GM12878 (cell line): ENCODE measurements around the gene LSM14B. TPM values are rescaled to one million over a fixed set of nuclear protein-coding genes. Genes with fewer than 3 reads are reported as not detected.

ENCODE experiments used
- BACH1 ChIP-seq: fragments of 450-650 bp; IDR thresholded peaks from 2 replicates; pipeline ENCODE4 v1.6.1; 2017; ENCODE audit warnings: mild to moderate bottlenecking, borderline replicate concordance
- BHLHE40 ChIP-seq, 2 experiments: fragments of 450-650 bp in 1 of 2; IDR thresholded peaks; 2 replicates each; pipeline ENCODE4 v1.6.1; 2011 to 2017; ENCODE audit warnings: low read depth in 2 of 2, borderline replicate concordance in 1 of 2, improper control_type of control experiment in 1 of 2, low read length in 1 of 2, mild to moderate bottlenecking in 1 of 2
- CREB1 ChIP-seq: IDR thresholded peaks from 2 replicates; pipeline ENCODE4 v1.6.1; 2012; ENCODE audit warnings: low read depth, mild to moderate bottlenecking, inconsistent platforms
- CREM ChIP-seq: IDR thresholded peaks from 2 replicates; pipeline ENCODE4 v1.6.1; 2014; ENCODE audit warnings: antibody characterized with exemption, low read depth
- IKZF2 ChIP-seq, 2 experiments: fragments of 450-650 bp; IDR thresholded peaks; 2 replicates each; pipeline ENCODE4 v1.6.1; 2017; ENCODE audit warnings: mild to moderate bottlenecking in 2 of 2, moderate library complexity in 2 of 2
- NR2F1 ChIP-seq: fragments of 450-650 bp; conservative IDR thresholded peaks from 2 replicates; pipeline ENCODE4 v1.6.1; 2017; ENCODE audit warnings: mild to moderate bottlenecking
- ZBTB4 ChIP-seq: fragments of 450-650 bp; formaldehyde crosslinking; IDR thresholded peaks from 2 replicates; pipeline ENCODE4 v1.4.0; 2022; ENCODE audit warnings: mild to moderate bottlenecking, moderate library complexity
- ZNF217 ChIP-seq: fragments of 450-650 bp; IDR thresholded peaks from 2 replicates; pipeline ENCODE4 v1.6.1; 2017; ENCODE audit warnings: antibody characterized with exemption, mild to moderate bottlenecking
- polyA plus RNA-seq, 11 experiments: library from polyadenylated mRNA; depleted of rRNA in 4 of 11; unstranded in 6 of 11; stranded (reverse) in 5 of 11; fragments of >200 nt; fragmentation: Nextera tagmentation in 4 of 11; fragmentation: Illumina TruSeq in 1 of 11; extraction: Ambion mirVana in 4 of 11; extraction: Trizol in 1 of 11; gene quantifications; 1 replicate in 1 of 11; 2 replicates in 10 of 11; pipeline versions ENCODE4 v1.2.1 to v1.2.3, GENCODE V29; 2011 to 2016; ENCODE audit warnings: inconsistent platforms in 2 of 11, missing spikeins in 2 of 11, low read depth in 1 of 11
- total RNA-seq, 4 experiments: library from RNA; depleted of rRNA in 3 of 4; stranded (reverse); fragments of >200 nt in 3 of 4; fragmentation: Illumina TruSeq in 1 of 4; extraction: Trizol in 1 of 4; gene quantifications; 2 replicates each; pipeline versions ENCODE4 v1.2.1 to v1.2.3, GENCODE V29; 2013 to 2021
- TF ChIP-seq, protein P1 (sequence below): IDR thresholded peaks from 2 replicates; pipeline ENCODE4 v1.6.1; 2011; ENCODE audit warnings: borderline replicate concordance, low read depth, mild to moderate bottlenecking, moderate library complexity, low read length; ENCODE audit not compliant: insufficient read depth, poor library complexity, severe bottlenecking

Gene LSM14B
- total and polyA plus RNA-seq, 10 of the 15 experiments (the other 5 are each of a cell fraction or from before 2014, with no cell fraction given): 0.56 to 34.3 (median 15.6) TPM

- TF ChIP-seq BHLHE40 (IDR thresholded peaks at IDR 0.05; ENCODE audit: borderline replicate concordance in 1 of 2, low read depth in 2 of 2, low read length in 1 of 2): no peak
- TF ChIP-seq NR2F1: no peak
- no peak for TF ChIP-seq CREB1
- no peak for TF ChIP-seq BACH1
- TF ChIP-seq CREM: no peak
- TF ChIP-seq, protein P1, sequence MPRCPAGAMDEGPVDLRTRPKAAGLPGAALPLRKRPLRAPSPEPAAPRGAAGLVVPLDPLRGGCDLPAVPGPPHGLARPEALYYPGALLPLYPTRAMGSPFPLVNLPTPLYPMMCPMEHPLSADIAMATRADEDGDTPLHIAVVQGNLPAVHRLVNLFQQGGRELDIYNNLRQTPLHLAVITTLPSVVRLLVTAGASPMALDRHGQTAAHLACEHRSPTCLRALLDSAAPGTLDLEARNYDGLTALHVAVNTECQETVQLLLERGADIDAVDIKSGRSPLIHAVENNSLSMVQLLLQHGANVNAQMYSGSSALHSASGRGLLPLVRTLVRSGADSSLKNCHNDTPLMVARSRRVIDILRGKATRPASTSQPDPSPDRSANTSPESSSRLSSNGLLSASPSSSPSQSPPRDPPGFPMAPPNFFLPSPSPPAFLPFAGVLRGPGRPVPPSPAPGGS: no peak
- TF ChIP-seq ZBTB4 (CRISPR knock-in tag): no peak
- TF ChIP-seq ZNF217: no peak
- TF ChIP-seq IKZF2 (IDR thresholded peaks at IDR 0.05): no peak
These were observed 43.1 kb upstream of the LSM14B start (continued) for GRCh38 chr20:62079166-62079565.
